ENCODE data around the gene KRCC1. TPM values are rescaled to one million over a fixed set of nuclear protein-coding genes. Genes with fewer than 3 reads are reported as not detected.

Gene KRCC1
- total RNA-seq = 10 to 100 TPM in 4 of 5 experiments, 1 to 10 TPM in 1; 7.1 to 33.9 (median 29.3) TPM
- 10 to 100 TPM; 28.3 to 33.0 TPM for polyA plus RNA-seq
- total RNA-seq = 12.5 reads per million, percentile 40 among the genes with 10 or more reads in this experiment

DNA sequence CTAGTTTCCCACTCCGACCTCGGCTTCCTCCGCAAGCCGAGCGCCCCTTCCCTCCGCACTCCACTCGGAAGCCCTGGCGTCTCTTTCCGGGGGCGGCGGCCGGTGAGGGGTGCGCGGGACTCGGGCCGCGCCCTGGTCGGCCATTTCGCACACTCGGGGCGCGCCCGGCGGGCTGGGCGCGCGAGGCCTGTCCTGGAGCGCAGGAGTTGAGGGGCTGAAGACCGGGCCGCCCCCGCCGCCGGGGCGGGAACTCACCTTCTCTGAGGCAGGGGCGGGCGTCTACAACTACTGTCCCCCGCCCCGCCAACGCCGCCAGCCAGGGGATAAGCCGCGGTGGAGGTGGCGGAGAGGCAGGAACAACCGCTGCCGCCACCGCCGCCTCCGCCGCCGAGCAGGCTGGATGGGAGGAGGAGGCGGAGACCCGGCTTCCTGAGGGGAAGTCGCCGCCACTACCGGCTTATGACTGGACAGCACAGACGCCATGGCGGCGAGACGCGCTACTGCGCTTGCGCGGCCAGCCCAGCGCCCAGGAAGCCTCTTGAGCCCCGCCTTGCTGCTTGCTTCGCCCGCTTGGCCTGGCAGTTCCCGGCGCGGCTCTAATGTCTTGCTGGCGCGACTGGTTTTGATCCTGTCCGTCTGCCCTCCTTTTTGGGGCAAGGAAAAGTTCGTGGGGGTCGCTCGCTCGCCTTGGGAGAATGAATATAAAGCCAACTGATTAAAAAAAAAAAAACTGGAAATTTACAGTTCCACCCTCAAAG lies at the start of gene KRCC1:
Gene KRCC1 (minus strand): TSS at position 413 of the 758 bp plus-strand sequence. CDS start 27,220 bp downstream, outside the sequence.
- CTCF ChIA-PET = interaction anchor here (1.2 kb wide), 1 partner anchor 105 kb away, joined by 5 read pairs; no protein-coding TSS in a partner anchor
- peaks cover 33 to 65% (median 54%) of the 10 kb centered on the region in 7 donors for H3K4me1 Mint-ChIP-seq
- Histone ChIP-seq H3K4me1 (ENCODE audit: control insufficient read depth in 2 of 2, insufficient read depth in 2 of 2, low read length in 2 of 2) (peaks cover 13 to 26% of the 10 kb centered on the region in 2 donors), H3K4me3 (ENCODE audit: low read length) (peak within 1 kb of the TSS; percentile 75), H3K9me3 (ENCODE audit: control insufficient read depth in 2 of 3, low read length in 3 of 3) (no peaks in the 10 kb centered on the region), H3K27ac (ENCODE audit: low read depth, low read length) (peak within 1 kb of the TSS; percentile 96), H3K27me3 (ENCODE audit: control insufficient read depth in 2 of 2, insufficient read depth in 2 of 2, low read length in 2 of 2) (no peaks in the 10 kb centered on the region), H3K36me3 (ENCODE audit: control insufficient read depth in 2 of 3, insufficient read depth in 3 of 3, low read length in 3 of 3) (no peaks in the 10 kb centered on the region)
- ATAC-seq (peak; percentile 96), DNase-seq (peak; percentile 91 to 95 (median 93))
- H3K27ac Mint-ChIP-seq = peak within 1 kb of the TSS; percentile 92 to 100 (median 97)
- POLR2A ChIA-PET = interaction anchor here (0.8 to 0.9 kb wide), 2 partner anchors 24 to 28 kb away, joined by 3 to 6 read pairs; no protein-coding TSS in a partner anchor
- H3K36me3 Mint-ChIP-seq = peaks cover 0 to 18% (median 0%) of the 10 kb centered on the region in 5 donors
- no peaks in the 10 kb centered on the region for H3K27me3 Mint-ChIP-seq
- H3K9me3 Mint-ChIP-seq = peaks cover 0 to 2% (median 0%) of the 10 kb centered on the region in 11 donors
- intact Hi-C loops (cut with micrococcal nuclease) = loop anchor here (1.0 to 10.0 kb wide), 5 partner anchors 39 to 1860 kb away; partner anchors contain the start of genes RNU2-63P (in 2 of the 2), RPIA (in 2 of the 2), CHMP3 (in 1 of the 2) and EIF2AK3 (in 1 of the 2)
- H3K4me3 Mint-ChIP-seq = peak within 1 kb of the TSS; percentile 89 to 97 (median 92)

DNA sequence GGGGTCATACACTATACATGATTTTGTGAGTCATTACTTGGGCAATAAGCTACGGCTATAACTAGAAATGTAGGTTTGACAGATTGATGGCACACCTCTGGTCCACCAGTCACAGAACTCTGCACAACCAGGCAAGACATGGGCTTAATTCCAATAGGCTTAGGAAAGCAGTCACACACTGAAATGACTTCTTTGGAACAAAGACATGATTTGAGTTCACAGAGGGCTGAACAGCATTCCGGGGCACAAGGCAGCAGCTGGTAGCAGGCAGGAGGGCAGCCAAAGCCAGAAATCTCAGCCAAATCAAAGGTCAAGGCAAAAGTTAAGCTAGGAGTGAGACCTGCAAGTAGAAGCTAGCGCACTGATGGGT lies 44.9 kb upstream of the KRCC1 start:
- Histone ChIP-seq H3K4me3 (ENCODE audit: low read length) (no peak overlapping the region), H3K9me3 (ENCODE audit: control insufficient read depth in 2 of 3, low read length in 3 of 3) (no peaks in the 10 kb centered on the region), H3K36me3 (ENCODE audit: control insufficient read depth in 2 of 3, insufficient read depth in 3 of 3, low read length in 3 of 3) (no peaks in the 10 kb centered on the region), H3K4me1 (ENCODE audit: control insufficient read depth in 2 of 2, insufficient read depth in 2 of 2, low read length in 2 of 2) (no peaks in the 10 kb centered on the region), H3K27me3 (ENCODE audit: control insufficient read depth in 2 of 2, insufficient read depth in 2 of 2, low read length in 2 of 2) (no peaks in the 10 kb centered on the region), H3K27ac (ENCODE audit: low read depth, low read length) (no peak overlapping the region)
- no peaks in the 10 kb centered on the region for H3K4me1 Mint-ChIP-seq
- peaks cover 0 to 7% (median 5%) of the 10 kb centered on the region in 5 donors for H3K27me3 Mint-ChIP-seq
- H3K4me3 Mint-ChIP-seq = no peak overlapping the region
- CTCF ChIA-PET = no interaction called here
- DNase-seq = no peak
- H3K9me3 Mint-ChIP-seq = no peaks in the 10 kb centered on the region
- intact Hi-C loops (cut with micrococcal nuclease) = no loop called here
- H3K36me3 Mint-ChIP-seq = no peaks in the 10 kb centered on the region
- H3K27ac Mint-ChIP-seq = no peak overlapping the region
- POLR2A ChIA-PET = interaction anchor here (1.3 kb wide), 1 partner anchor 10 kb away, joined by 3 read pairs; no protein-coding TSS in a partner anchor
- ATAC-seq = no peak

DNA sequence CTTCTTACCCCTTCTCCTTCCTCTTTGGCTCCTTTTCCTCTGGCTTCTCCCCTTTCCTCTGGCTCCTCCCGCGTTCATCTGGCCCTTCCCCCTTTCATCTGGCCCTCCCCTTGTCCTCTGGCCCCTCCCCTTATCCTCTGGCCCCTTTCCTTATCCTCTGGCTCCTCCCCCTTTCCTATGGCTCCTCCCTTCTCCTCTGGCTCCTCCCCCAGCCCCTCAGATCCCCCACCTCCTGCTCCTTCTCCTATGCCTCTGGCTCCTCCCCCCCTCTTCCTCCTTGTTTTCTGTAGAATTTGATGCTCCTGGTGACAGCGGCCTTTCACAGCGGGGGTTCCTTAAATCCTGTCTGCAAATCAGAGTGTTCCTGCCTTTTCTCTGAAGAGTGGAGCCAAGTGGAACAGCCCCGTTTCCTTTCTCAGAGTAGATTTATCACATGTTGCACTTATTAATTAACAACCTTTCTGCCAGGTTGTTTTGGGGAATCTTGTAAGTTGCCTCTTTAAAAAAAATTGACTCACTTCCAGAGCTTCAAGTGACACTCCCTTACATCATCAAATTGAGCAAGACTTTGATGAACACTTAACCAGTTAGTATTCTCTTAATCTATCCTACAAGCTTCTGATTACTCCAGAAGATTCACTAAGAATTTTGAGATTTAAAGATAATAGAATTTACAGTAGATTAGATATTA lies 44.4 kb upstream of the KRCC1 start:
- H3K4me3 ChIP-seq (ENCODE audit: low read length) = no peak overlapping the region
- Mint-ChIP-seq H3K9me3 (no peaks in the 10 kb centered on the region), H3K36me3 (no peaks in the 10 kb centered on the region), H3K27ac (peak overlapping the region in 1 of 9 donors; percentile 43), H3K4me1 (no peaks in the 10 kb centered on the region), H3K27me3 (peaks cover 0 to 7% (median 5%) of the 10 kb centered on the region in 5 donors), H3K4me3 (no peak overlapping the region)
- no peak for DNase-seq
- ATAC-seq = no peak
- no peak overlapping the region for H3K27ac ChIP-seq (ENCODE audit: low read depth, low read length)
- H3K4me1 ChIP-seq (ENCODE audit: control insufficient read depth in 2 of 2, insufficient read depth in 2 of 2, low read length in 2 of 2) = no peaks in the 10 kb centered on the region
- H3K36me3 ChIP-seq (ENCODE audit: control insufficient read depth in 2 of 3, insufficient read depth in 3 of 3, low read length in 3 of 3) = no peaks in the 10 kb centered on the region
- intact Hi-C loops (cut with micrococcal nuclease) = no loop called here
- POLR2A ChIA-PET = interaction anchor here (1.3 kb wide), 1 partner anchor 10 kb away, joined by 3 read pairs; no protein-coding TSS in a partner anchor
- CTCF ChIA-PET = no interaction called here
- H3K9me3 ChIP-seq (ENCODE audit: control insufficient read depth in 2 of 3, low read length in 3 of 3) = no peaks in the 10 kb centered on the region
- no peaks in the 10 kb centered on the region for H3K27me3 ChIP-seq (ENCODE audit: control insufficient read depth in 2 of 2, insufficient read depth in 2 of 2, low read length in 2 of 2)

DNA sequence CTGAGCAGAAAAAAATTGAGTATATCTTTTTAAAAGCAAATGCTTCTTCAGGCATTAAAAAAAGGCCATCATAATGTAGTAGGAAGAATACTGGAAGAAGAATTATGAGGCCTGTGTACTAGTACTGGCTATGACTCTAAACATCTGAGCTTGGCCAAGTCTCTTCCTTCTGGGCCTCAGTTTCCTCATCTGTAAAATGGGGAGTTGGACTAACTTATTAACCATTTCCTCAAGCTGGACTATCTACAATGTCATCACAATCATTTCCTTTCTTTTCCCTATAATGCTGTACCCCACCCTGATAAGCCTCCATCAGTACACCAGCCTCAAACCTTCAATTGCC lies 42.9 kb upstream of the KRCC1 start:
- DNase-seq = no peak
- H3K4me1 ChIP-seq (ENCODE audit: control insufficient read depth in 2 of 2, insufficient read depth in 2 of 2, low read length in 2 of 2) = no peaks in the 10 kb centered on the region
- peaks cover 0 to 7% (median 0%) of the 10 kb centered on the region in 5 donors for H3K27me3 Mint-ChIP-seq
- H3K27ac ChIP-seq (ENCODE audit: low read depth, low read length) = no peak overlapping the region
- ATAC-seq = no peak
- H3K4me3 Mint-ChIP-seq = no peak overlapping the region
- no peaks in the 10 kb centered on the region for H3K9me3 ChIP-seq (ENCODE audit: control insufficient read depth in 2 of 3, low read length in 3 of 3)
- H3K9me3 Mint-ChIP-seq = no peaks in the 10 kb centered on the region
- peaks cover 0 to 1% (median 0%) of the 10 kb centered on the region in 5 donors for H3K36me3 Mint-ChIP-seq
- intact Hi-C loops (cut with micrococcal nuclease) = no loop called here
- no peaks in the 10 kb centered on the region for H3K27me3 ChIP-seq (ENCODE audit: control insufficient read depth in 2 of 2, insufficient read depth in 2 of 2, low read length in 2 of 2)
- POLR2A ChIA-PET = no interaction called here
- no peak overlapping the region for H3K27ac Mint-ChIP-seq
- peaks cover 0 to 4% (median 0%) of the 10 kb centered on the region in 7 donors for H3K4me1 Mint-ChIP-seq
- no peaks in the 10 kb centered on the region for H3K36me3 ChIP-seq (ENCODE audit: control insufficient read depth in 2 of 3, insufficient read depth in 3 of 3, low read length in 3 of 3)
- CTCF ChIA-PET = interaction anchor here (0.7 kb wide), 1 partner anchor 9 kb away, joined by 3 read pairs; no protein-coding TSS in a partner anchor
- no peak overlapping the region for H3K4me3 ChIP-seq (ENCODE audit: low read length)

DNA sequence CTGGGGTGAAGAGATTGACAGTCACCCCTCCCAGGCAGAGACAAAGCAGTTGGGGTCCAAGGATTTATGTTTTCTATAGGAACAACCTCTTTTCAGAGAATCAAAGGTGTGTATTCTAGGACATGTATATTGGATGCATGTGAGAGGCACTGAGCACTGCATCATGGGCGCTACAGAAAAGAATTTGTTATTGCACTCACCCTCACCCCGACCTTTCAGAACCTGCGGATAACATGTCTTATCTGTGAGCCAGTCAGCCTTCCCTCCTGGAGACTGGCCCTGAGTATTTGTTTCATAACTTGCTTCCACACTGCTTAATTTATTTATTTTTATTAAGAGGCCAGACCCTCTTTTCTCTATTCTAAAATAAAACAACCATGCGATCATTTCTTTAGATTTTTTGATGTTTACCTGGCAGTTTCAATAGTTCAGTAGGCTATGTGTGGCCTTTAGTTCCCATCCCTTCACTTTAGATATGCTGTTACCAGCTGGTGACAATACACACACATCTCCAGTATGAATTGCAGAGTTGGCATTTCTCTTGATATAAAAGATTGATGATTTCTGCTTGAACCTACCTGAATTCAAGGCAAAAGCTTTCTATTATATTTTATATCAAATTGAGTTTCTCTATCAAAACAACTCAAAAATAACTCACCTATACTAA lies 42.4 kb upstream of the KRCC1 start:
- no peaks in the 10 kb centered on the region for H3K9me3 Mint-ChIP-seq
- H3K4me3 Mint-ChIP-seq = no peak overlapping the region
- no peaks in the 10 kb centered on the region for H3K9me3 ChIP-seq (ENCODE audit: control insufficient read depth in 2 of 3, low read length in 3 of 3)
- no peak overlapping the region for H3K27ac ChIP-seq (ENCODE audit: low read depth, low read length)
- no peak overlapping the region for H3K27ac Mint-ChIP-seq
- H3K4me1 Mint-ChIP-seq = peaks cover 0 to 6% (median 1%) of the 10 kb centered on the region in 7 donors
- DNase-seq (no peak), ATAC-seq (no peak)
- ChIA-PET CTCF (interaction anchor here (0.7 kb wide), 1 partner anchor 9 kb away, joined by 3 read pairs; no protein-coding TSS in a partner anchor), POLR2A (no interaction called here)
- no peaks in the 10 kb centered on the region for H3K27me3 ChIP-seq (ENCODE audit: control insufficient read depth in 2 of 2, insufficient read depth in 2 of 2, low read length in 2 of 2)
- intact Hi-C loops (cut with micrococcal nuclease) = no loop called here
- no peak overlapping the region for H3K4me3 ChIP-seq (ENCODE audit: low read length)
- H3K4me1 ChIP-seq (ENCODE audit: control insufficient read depth in 2 of 2, insufficient read depth in 2 of 2, low read length in 2 of 2) = no peaks in the 10 kb centered on the region
- H3K27me3 Mint-ChIP-seq = peaks cover 0 to 7% (median 0%) of the 10 kb centered on the region in 5 donors
- peaks cover 0 to 1% (median 0%) of the 10 kb centered on the region in 5 donors for H3K36me3 Mint-ChIP-seq
- no peaks in the 10 kb centered on the region for H3K36me3 ChIP-seq (ENCODE audit: control insufficient read depth in 2 of 3, insufficient read depth in 3 of 3, low read length in 3 of 3)

DNA sequence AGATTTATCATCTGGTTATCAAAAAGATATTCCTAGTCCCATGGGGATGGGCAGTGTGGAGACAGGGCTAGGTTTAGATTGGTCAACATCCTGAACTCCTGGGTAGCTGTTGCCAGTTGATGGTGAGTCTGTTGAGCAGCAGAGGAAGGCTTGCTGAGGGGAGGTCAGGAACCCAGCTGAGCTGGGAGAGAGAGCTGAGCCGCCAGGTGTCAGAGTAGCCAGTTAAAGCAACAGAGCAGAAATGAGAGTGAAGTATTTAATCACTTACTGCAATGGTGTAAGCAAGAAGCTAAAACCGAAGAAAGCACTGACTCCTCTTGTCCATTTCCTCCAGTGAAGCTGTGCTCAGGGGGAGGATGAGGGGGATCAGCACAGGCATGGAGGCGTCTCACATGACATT lies 41.6 kb upstream of the KRCC1 start:
- H3K9me3 Mint-ChIP-seq = no peaks in the 10 kb centered on the region
- no peak overlapping the region for H3K27ac ChIP-seq (ENCODE audit: low read depth, low read length)
- peaks cover 0 to 5% of the 10 kb centered on the region in 2 donors for H3K4me1 ChIP-seq (ENCODE audit: control insufficient read depth in 2 of 2, insufficient read depth in 2 of 2, low read length in 2 of 2)
- CTCF ChIA-PET = interaction anchor here (1.2 kb wide), 1 partner anchor 16 kb away, joined by 3 read pairs; no protein-coding TSS in a partner anchor
- intact Hi-C loops (cut with micrococcal nuclease) = no loop called here
- peaks cover 0 to 4% (median 0%) of the 10 kb centered on the region in 5 donors for H3K27me3 Mint-ChIP-seq
- POLR2A ChIA-PET = interaction anchor here (0.6 kb wide), 1 partner anchor 12 kb away, joined by 4 read pairs; no protein-coding TSS in a partner anchor
- H3K36me3 ChIP-seq (ENCODE audit: control insufficient read depth in 2 of 3, insufficient read depth in 3 of 3, low read length in 3 of 3) = no peaks in the 10 kb centered on the region
- DNase-seq (no peak), ATAC-seq (no peak)
- H3K27ac Mint-ChIP-seq = peak overlapping the region in 1 of 9 donors; percentile 70
- H3K4me3 ChIP-seq (ENCODE audit: low read length) = no peak overlapping the region
- H3K27me3 ChIP-seq (ENCODE audit: control insufficient read depth in 2 of 2, insufficient read depth in 2 of 2, low read length in 2 of 2) = no peaks in the 10 kb centered on the region
- peaks cover 0 to 15% (median 8%) of the 10 kb centered on the region in 7 donors for H3K4me1 Mint-ChIP-seq
- H3K9me3 ChIP-seq (ENCODE audit: control insufficient read depth in 2 of 3, low read length in 3 of 3) = no peaks in the 10 kb centered on the region
- no peak overlapping the region for H3K4me3 Mint-ChIP-seq
- H3K36me3 Mint-ChIP-seq = peaks cover 0 to 1% (median 0%) of the 10 kb centered on the region in 5 donors
